GM21619 (cell line): Measurements from ENCODE around the gene DLGAP1.

ENCODE experiments used
- ATAC-seq: cut with Tn5 transposase; IDR thresholded peaks from one replicate; pipeline ENCODE4 v1.9.1; 2021; ENCODE audit not compliant: unreplicated experiment

The DLGAP1 gene

GRCh38 chr18:3874581-3874980 is 580.5 kb downstream of the DLGAP1 start:
- no peak for ATAC-seq

DNA sequence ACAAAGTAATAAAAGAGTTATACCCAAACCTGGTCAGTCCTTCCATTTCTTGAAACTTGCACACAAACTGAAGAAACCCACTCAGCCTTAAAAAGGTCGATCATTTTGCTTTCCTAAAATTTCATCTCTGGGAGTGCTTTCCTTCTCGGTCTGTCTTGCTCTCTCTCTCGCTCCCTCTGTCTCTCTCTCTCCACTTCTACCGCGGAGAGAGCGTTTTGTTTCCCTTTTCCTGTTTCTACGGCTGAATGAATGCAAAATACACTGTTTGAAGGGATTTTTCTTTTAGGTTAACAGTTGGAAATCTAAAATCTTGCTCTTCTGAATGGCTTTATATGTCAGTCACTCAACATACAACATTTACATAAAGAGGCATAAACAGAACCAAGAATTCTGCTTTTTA is 581.0 kb downstream of the DLGAP1 start:
- no peak for ATAC-seq

- ATAC-seq: no peak
Measured at GRCh38 chr18:3873698-3874097, 581.4 kb downstream of the DLGAP1 start.

GRCh38 chr18:3873211-3873610 is 581.9 kb downstream of the DLGAP1 start:
- no peak for ATAC-seq

GRCh38 chr18:3872641-3873040 is 582.5 kb downstream of the DLGAP1 start:
- no peak for ATAC-seq

GRCh38 chr18:3871687-3872086 is 583.4 kb downstream of the DLGAP1 start:
- no peak for ATAC-seq

GRCh38 chr18:3870914-3871313 is 584.2 kb downstream of the DLGAP1 start:
- no peak for ATAC-seq

- no peak for ATAC-seq
Measured at GRCh38 chr18:3869848-3870247, 585.3 kb downstream of the DLGAP1 start.

GRCh38 chr18:3867864-3868311 is 587.2 kb downstream of the DLGAP1 start:
- no peak for ATAC-seq

DNA sequence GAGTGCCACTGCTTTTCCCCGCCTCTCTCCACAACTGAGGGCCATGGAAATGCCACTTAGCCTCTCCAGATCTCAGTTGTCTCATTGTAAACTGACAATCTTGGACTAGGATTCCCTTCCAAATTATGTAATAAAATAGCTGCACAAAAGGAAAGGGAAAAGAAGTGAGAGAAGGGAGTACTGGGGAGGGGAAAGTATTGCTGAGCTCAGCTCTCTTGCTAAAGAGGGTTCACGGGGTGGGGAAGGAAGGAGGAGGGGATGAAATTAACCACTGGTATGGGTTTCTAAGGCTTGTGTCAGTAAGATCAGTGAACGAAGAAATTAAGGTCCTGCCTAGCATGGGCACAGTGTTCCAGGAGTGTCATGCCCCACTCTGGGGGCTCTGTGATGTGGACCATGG is 587.9 kb downstream of the DLGAP1 start:
- ATAC-seq: no peak

DNA sequence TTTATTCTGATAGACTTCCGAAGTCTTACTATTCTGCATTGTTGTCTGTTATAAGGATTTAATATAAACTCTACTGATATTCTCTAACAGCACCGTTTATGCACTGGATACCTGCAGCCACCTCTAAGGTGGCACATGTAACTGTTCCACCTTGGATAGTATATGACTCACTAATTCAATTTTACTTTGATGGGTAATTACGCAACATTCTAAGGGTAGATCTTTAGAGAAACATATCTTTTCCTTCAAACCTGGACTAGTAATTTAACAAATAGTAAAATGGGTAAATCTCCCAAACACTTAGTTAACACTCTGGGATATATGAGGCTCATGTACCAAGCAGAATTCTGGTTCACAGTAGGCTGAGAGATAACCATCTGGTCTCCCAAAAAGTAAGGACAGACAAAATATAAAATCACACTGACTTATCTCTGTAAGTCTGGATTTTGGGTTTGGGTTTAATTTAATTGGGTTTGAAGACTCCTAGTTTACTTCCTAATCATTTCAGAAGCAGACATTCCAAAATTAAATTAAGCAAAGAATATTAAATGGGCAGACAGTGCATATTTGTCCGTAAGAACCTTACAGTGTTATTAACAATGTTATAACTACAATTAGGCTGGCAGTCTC is 590.3 kb downstream of the DLGAP1 start:
- no peak for ATAC-seq

GRCh38 chr18:3863593-3863992 is 591.5 kb downstream of the DLGAP1 start:
- ATAC-seq: no peak

DNA sequence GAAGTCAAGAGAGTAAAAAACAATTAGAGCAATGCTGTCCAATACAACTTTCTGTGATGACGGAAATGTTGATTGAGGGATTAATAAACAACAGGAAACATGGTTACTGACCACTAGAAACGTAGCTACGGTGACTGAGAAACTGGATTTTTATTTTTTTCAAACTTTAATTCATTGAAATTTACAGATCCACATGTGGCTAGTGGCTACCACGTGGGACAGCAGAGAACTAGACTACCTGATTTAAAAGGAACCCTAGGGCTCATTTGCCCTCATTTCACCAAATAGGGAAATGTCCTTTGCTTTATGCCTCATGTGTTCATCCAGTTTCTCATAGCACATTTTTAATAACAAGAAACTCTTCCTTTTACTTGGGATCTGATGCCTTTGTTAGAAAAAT is 592.1 kb downstream of the DLGAP1 start:
- no peak for ATAC-seq

DNA sequence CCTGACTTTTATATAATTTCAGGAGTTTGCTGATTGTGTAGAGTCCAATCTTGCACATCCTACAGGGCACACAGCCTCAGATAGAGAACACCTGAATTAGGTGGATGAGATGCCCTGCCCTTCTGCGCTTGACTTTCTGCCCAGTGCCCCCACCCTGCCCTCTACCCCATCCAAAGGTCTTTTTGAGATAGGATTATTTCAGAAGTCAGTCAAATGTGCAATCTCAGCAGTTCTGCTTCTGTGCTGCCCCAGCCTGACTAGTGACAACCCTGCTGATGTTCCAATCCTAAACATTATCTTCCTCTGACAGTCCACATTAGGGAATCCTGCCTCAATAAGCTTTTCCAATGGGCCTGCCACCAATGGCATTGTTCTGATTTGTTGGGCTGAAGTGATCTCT is 593.6 kb downstream of the DLGAP1 start:
- no peak for ATAC-seq

GRCh38 chr18:3857544-3857943 is 597.6 kb downstream of the DLGAP1 start:
- ATAC-seq: no peak

DNA sequence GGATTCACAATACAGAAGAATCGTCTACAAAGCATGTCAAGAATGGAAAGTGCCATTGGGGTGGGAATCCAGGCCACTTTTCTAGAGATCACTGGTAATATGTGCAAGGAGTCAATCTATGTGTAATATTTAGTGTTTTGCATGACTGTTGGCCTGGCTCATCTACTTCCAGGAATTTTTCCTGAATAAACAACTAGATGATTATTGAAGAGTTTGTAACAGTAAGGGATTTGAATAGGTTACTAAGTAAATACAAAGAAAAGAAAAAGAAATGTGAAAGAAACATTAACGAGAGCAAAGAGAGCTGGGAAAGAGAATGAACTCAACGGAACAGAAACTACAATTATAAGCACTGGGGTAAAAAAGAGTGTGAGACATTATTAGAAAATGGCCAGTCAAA is 599.1 kb downstream of the DLGAP1 start:
- no peak for ATAC-seq

DNA sequence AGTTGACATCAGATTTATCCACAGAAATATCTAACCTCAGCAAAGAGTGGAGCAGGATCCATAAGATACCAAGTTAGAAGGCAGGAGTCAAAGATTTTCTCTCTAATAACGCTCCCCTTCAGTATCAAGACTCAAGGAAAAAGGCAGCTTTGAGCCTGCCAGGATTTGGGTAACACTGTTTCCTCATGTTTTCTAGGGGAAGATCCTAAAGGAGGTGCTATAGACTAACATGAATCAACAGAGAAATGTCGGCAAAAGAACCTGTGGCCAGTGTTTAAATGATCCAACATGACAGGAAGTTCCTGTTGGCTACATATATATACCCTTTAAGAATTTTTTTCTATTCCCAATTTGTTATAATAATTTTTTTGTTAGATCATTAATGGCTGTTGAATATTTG is 602.8 kb downstream of the DLGAP1 start:
- no peak for ATAC-seq

DNA sequence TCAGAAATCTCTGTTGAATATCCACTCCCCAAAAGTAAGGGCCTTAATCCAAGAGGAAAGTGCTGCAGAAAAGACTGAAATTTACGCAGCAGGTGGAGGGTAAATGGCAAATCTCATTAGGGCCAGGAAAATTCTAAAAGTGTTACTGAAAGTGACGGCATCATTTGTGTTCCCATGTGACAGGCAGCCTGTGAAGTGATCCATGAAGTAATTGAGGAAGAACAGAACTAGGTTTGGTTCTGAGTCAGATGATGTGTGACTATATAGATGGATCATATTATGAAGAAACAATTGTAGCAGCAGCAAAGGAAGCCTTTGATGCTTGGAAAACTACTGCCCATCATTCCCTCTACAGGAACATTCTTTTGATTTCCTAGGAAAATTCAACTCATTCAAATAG is 603.9 kb downstream of the DLGAP1 start:
- ATAC-seq: no peak

- ATAC-seq: no peak
Measured at GRCh38 chr18:3848316-3848715, 606.8 kb downstream of the DLGAP1 start.

DNA sequence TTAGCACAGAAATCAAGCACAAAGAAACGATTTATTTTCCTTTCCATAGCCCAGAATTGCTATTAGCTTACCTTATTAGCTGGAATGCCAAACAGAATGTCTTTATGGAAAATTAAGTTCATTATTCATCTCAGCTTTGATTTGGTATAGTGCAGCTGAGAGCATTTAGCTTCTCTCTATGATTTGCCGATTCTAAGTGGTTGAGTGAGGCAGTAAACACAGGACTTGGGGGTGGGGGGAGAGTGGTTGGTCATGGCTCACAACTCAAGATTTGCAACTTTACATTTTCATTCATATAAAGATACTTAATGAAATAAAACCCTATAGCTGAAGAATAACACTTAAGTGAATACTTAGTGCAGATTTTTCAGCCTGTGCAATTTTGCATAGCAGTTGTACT is 609.9 kb downstream of the DLGAP1 start:
- ATAC-seq: no peak

GRCh38 chr18:3842844-3843243 is 612.3 kb downstream of the DLGAP1 start:
- ATAC-seq: no peak

- no peak for ATAC-seq
Measured at GRCh38 chr18:3840766-3841165, 614.3 kb downstream of the DLGAP1 start.

- no peak for ATAC-seq
Measured at GRCh38 chr18:3839581-3839981, 615.5 kb downstream of the DLGAP1 start.
